GOT3 (cell line): Measurements from ENCODE around the gene BCL7B.
"Not testable (repeated sequence)": the region's sequence is repeated elsewhere in the genome, so short reads cannot be mapped to it uniquely, and the experiment has no call there.

ENCODE experiments used
- DNase-seq: peaks from one replicate; lab custom pipeline; 2025; ENCODE audit warnings: mixed read lengths; lab: John Stamatoyannopoulos, UW

The BCL7B gene

DNA sequence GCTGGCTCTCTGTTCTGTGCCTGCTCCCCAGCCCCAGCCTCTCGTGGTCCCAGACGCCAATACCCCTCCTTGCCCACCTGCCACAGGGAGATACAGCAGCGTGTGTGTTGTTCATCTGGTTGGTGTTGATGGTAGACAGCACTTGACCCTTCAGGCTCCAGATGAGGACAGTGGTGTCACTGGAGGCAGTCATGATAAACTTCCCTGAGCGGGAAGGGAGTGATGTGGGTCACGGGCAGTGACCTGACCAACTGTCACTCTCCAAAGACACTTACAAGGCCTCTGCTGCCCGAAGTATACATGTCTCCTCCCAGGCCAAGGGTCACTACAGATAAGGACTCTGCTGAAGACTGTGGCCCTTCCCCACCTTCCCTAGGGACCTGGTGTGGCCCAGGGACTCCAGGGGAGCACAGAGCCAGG is 15.3 kb upstream of the BCL7B start:
- no peak for DNase-seq

DNA sequence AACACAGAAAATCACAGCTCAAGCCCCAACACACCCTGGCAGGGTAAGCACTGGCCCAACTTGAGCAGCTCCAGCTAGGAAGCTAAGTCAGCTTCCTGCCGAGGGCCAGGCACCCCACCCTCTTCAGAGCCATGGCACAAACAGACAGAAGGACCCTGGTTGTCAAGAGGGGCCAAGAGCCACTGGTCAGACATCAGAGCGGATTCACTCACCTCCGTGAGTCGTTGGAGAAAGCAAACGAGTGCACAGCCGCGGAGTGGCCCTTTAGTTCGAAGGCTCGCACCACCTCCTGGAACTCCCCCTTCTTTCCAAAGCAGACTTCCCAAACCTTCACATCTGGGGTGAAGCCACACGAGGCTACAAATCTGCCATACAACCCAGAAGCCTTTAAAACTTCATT is 13.5 kb upstream of the BCL7B start:
- no peak for DNase-seq

DNA sequence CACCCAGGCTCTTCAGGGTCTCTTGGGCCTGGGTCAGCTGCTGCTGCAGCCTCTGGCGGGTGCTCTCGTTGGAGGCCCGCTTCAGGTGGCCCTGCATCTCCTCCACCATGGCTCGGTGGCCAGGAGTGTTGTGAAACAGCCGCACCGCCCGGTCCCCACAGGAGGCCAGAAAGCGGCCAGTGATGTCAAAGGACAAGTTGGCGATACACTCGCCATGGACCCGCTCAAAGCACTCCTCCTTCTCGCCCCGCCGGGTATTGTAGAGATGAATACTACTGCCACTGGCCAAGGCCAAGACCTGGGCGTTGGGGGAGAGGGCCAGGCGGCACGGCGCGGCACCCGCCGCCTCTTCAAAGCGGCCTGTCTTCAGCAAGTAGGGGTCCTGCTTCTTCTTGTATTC is 13.0 kb upstream of the BCL7B start:
- DNase-seq, result no peak

DNA sequence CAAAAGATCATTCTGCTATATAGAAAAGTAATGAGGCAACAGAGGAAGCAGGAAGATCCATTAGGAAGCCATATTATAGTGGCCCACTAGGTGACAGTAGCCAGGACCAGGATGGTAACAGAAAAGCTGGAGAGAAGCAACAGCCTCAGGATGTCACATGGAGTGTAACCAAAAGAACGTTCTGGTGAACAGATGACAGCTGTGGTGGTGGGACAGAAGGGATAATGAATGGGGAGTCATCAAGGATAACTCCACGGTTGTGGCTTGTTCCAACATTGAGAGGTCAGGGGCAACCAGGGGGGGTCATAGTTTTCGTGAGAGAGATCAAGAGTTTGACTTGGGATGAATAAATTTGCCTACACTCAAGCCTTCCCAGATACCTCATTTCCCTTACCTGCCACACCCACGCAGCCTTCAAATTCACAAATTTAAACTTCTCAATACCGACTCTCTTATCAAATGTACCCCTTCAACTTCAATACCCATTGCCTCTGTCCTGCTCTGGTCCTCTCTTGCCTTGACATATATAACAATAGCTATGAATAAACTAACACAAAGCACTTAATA is 11.6 kb upstream of the BCL7B start:
- no peak for DNase-seq

DNA sequence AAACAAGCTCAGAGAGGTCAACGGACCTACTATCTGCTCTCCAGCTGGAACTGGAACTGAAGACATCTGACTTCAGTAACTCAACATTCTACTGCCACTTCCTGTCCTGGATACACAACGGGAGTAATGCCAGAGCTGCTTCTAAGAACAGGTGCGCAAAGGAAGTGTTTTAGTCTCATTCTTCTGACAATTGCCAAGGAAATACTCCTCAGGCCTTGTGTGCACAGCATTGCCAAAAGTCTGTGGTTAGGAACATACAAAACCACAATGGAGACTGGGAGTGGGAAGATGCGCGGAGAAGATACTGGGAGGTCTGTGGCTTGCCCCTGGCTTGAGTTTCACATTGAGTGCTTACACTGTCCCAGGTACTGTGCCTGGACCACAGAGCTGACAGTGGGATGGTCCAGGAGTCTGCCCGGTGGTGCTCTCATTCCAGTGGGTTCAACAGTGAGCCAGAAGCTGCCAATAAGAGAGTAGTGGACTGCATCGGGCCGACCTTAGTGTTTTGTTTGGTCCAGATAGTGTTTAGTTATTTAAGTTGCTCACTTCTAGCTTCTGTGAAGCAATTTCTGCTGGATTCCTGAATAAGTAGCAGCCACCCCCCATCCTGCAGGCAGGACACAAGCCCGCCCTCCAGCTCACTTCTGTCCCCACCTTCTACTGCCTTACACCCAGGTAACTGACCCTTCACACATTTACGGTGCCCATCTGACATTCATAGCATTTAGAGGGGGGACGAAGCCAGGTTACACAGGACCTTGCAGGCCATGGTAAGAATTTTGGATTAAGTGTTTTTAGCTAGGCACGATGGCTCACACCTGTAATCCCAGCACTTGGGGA is 10.6 kb upstream of the BCL7B start:
- no peak for DNase-seq

DNA sequence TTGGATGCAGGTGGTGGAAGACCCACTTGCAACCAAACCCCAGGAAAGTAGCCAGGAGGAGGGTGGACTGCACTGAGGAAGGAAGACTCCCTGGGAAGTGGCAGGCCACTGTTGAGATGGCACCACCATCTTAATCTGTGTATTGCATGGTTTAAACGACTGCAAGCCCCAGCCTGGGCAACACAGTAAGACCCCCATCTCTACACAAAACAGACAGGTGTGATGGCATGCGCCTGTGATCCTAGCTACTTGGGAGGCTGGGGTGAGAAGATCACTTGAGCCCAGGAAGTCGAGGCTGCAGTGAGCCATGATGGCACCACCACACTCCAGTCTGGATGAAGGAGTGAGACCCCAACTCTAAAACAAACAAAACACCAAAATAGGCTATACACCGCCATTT is 9.7 kb upstream of the BCL7B start:
- DNase-seq, result no peak

DNA sequence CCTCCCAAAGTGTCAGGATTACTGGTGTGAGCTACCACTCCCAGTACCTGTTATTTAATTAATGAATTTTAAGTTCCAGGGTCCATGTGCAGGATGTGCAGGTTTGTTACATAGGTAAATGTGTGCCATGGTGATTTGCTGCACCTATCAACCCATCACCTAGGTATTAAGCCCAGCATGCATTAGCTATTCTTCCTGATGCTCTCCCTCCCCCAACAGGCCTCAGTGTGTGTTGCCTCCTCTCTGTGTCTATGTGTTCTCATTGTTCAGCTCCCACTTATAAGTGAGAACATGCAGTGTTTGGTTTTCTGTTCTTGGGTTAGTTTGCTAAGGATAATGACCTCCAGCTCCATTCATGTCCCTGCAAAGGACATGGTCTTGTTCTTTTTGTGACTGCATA is 8.9 kb upstream of the BCL7B start:
- DNase-seq, result not testable (repeated sequence)

DNA sequence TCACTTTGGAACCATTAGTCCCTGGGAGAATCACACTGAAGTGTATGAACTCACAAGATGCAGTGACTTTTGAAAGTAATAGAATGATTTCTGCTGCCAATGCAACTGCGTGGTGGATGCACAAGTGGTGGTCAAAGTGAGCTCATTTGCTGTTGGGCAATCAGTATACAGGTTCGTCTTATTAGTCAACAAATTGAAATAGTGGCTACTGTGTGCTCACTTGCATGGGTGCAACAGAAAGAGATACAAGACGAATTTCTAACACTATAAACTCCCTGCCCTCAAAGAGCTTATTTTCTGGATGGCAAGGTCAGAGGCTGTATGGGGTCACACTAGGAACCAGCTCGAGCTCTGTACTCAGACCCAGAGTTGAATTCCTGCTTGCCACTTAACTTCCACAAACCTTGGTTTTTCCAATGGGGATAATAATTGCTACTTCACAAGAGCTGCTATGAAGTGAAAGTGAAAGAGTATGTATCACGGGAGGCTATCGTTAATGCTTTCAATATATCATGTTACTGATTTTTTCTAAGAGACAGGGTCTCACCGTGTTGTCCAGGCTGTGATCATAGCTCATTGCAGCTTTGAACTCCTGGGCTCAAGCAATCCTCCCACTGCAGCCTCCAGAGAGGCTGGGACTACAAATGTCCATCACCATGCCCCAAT is 8.3 kb upstream of the BCL7B start:
- no peak for DNase-seq

DNA sequence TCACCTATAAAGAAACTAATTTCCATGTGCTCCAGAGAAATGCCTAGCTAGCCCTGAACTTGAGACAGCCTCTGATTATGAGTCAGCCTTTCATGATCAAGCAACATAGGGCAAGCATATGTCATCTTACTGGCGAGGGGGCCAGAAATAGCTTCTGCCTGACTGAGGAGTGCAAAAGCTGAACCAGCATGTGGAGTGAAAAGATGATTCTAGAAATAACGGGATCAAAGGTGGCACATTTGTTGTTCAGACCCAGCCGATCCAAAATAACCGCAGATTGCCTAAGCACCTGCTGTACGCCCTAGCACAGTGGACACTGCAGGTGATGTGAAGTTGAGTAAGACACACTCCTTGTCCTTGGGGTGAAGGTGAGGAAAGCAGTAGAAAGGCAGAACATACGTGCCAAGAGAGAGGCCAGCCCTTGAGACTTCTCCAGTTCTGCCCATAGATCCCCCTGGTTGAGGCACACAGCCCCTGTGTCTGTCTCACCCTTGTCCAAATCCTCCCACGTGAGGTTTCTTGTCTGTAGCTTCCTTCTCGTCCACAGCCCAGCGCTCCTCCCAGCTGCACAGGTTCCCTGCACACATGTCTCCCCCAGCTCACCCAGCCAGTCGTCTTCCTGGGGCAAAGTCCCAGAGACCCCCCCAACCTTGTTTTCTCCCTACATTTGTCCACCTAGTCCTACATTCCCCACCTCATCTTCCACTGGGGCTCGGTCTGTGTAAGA is 2.8 kb upstream of the BCL7B start:
- no peak for DNase-seq

DNA sequence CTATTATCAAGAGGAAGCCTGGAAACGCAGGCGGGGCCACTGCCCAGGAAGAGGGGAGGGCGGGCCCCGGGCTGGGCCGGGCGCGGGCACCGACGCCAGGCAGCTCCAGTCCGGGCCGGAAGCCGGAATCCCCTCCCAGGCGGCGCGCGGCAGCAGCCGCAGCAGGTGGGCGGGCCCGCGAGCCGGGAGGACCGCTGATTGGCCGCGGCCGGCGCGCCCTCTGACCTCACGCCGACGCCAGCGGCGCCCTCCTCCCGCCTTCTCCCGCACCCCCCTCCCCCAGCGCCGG is 438 bp downstream of the BCL7B start:
- peak; percentile 77 for DNase-seq

DNA sequence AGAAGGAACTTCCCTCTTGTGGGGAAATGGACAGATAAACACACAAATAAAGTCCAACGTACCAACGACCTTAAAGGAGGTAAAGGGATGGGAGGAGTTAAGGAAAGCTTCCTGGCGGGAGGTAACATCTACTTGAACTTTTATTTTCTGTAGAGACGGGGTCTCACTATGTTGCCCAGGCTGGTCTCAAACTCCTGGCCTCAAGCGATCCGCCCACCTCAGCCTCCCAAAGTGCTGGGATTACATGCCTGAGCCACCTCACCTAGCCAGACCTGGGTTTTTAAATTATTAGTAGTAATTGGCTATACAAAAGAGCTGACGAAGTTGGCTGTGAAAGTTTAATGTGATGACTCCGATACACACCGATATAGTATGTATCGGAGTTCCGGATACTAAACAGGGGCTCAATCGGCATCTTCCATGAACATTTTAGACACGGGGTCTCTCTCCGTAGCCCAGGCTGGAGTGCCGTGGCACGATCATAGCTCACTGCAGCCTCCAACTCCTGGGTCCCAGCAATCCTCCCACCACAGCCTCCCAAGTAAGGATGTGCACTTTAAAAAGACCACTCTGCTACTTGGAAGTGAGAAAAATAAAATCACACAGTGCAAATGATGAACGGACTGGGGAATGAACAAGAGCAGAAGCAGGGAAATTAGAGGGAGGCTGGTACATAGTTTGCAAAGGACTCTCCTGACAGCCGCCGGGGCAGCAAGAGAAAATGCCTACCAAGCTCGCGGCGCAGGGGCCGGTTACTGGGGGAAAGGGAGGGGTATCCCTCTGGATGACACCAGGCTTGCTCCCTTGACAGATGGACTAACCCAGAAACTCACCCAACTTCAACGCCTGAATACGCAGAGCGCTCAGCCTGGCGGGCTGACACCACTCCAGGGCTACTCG is 1.0 kb downstream of the BCL7B start:
- DNase-seq, result no peak

DNA sequence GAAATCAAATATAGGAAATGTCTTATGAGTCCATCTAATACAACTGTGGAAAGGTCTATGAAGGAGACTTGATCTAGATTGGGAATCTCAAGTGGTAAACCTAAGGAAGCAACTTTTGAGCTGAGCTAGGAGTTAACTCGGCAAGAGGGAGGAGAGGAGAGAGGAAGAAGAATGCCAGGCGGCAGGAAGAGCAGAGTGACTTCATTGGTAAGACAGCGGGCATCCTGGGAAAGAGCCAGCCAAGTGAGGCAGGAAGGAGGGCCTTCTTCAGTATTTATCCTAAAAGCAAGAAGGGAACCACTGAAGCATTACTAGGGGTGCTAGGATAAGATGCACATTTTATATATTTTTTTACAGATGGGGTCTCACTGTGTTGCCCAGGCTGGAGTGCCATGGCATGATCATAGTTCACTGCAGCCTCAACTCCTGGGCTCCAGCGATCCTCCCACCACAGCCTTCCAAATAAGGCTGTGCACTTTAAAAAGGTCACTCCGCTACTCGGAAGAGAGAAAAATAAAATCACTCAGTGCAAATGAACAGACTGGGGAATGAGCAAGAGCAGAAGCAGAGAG is 2.0 kb downstream of the BCL7B start:
- DNase-seq, result no peak

DNA sequence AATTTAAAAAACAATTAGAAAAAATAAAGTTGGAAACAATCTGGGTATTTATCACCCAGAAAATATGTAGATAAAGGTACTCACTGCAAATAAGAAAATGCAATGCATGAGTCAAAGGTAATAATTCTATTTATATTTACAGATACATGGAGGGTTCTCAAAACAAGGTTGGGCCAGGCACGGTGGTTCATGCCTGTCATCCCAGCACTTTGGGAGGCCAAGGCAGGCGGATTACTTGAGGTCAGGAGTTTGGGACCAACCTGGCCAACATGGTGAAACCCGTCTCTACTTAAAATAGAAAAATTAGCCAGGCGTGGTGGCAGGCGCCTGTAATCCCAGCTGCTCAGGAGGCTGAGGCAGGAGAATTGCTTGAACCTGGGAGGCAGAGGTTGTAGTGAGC is 7.4 kb downstream of the BCL7B start:
- DNase-seq, result not testable (repeated sequence)

DNA sequence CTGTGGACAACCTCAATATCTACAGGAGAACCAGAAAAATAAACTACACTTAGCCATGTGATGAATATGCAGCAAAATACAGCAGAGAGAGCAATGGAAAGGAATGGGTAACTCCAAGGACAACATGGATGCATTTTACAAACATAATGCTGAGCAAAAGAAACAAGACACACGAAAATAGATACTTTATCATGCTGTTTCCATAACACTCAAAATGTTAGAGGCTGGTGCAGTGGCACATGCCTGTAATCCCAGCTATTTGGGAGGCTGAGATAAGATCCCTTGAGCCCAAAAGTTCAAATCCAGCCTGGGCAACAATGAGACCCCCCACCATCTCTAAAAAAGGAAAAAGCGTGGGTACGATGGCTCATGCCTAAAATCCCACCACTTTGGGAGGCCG is 8.3 kb downstream of the BCL7B start:
- DNase-seq, result no peak

DNA sequence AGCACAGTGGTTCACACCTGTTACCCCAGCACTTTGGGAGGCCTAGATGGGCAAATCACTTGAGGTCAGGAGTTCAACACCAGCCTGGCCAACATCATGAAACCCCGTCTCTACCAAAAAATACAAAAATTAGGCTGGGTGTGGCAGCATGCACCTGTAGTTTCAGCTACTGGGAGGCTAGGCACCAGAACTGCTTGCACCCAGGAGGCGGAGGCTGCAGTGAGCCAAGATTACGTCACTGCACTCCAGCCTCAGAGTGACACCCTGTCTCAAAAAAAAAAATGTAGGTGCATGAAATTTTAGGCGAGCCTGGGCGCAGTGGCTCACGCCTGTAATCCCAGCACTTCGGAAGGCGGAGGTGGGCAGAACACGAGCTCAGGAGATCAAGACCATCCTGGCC is 9.6 kb downstream of the BCL7B start:
- DNase-seq, result no peak

DNA sequence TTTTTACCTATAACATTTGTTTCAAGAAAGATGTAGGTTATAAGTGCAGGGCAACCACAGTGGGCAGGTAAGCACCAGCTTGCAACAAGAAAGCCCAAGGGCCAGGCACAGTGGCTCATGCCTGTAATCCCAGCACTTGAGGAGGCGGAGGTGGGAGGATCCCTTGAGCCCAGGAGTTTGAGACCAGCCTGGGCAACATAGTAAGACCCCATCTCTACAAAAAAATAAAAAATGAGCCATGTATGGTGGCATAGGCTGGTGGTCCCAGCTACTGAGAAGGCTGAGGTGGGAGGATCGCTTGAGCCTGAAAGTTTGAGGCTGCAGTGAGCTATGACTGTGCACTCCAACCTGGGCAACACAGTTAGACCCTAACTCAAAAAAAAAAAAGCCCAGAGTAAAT is 12.8 kb downstream of the BCL7B start:
- no peak for DNase-seq

DNA sequence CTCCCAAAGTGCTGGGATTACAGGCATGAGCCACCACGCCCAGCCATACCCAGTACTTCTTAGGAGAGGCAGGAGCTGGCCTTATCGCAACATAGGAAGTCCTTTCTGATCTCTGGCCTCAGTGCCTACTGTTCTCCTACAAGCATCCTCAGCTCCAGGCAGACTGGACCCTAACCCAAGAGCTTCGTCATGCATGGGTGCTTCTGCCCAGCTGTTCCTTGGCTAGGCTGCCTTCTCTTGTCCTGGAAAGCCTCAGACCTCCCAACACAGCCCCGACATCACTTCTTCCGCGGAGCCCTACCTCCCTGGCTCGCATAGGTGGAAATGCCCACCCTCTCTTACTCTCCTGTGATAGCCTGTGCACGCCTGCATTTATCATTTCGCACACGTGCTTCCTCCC is 15.8 kb downstream of the BCL7B start:
- DNase-seq, result no peak

DNA sequence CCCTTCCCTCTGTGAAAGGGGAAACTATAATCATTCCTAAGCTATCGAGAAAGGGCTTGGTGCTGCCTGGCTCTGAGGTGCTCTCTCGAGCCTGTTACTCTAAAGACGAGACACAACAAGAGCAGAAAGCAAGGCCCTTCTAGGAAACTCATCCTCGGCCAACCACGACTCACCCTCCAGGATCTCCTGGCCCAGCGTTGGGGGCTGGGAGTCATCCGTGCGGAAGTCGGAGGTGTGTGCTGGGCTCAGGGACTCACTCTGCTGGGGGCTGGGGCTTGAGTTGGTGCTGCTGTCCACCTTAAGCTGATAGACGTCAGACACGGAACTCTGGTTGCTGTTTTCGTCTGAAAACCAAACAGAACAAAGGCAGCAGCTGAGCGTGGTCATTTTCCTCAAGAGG is 17.8 kb downstream of the BCL7B start:
- no peak for DNase-seq

DNA sequence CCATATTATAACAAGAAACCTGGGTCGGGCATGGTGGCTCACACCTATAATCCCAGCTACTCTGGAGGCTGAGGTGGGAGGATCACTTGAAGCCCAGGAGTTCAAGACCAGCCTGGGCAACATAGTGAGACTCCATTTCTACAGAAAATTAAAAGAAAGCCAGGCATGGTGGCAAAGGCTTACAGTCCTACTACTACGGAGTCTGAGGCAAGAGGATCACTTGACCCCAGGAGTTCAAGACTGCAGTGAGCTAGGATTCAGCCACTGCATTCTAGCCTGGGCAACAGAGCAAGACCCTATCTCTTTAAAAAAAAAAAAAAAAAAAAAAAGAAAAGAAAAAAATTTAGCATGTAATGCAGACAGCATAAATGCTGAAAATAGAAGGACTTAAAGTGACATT is 19.0 kb downstream of the BCL7B start:
- not testable (repeated sequence) for DNase-seq

DNA sequence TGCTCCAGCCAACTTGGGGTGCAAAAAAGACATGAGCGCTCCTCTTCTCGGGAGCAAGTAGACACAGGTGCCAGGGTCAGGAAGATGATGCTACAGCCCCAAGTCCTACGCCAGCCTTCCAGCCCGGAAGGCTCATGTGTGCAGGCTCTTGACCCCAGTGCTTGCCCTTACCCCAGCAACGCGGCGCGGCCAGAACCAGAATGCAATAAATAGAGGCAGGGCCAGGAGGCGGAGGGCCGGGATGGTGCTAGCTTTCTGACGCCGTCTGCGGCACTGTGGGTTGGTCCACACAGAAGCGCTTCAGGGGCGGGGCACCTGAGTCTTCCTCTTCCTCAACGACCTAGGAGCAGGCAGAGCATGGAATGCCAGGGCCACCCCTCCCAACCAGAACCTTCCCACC is 20.4 kb downstream of the BCL7B start:
- DNase-seq, result no peak

DNA sequence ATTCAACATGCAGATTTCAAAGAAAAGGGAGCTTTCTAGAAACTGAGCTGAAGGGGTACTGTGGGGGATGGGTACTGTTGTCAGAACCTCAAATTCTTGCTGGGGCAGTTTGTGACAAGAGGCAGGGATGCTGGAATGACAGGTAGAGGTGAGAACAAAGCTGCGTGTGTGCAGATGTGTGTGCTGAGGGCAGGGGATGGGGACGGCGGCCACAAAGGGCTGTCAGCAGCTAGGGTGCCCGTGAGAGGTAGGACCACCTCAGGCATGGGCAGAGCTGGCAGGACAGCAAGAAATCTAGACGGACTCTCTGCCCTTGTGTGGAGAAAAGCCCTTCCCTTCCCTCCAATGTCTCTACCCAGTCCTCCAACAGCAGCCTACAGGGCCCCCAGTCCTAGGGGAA is 21.0 kb downstream of the BCL7B start:
- no peak for DNase-seq

DNA sequence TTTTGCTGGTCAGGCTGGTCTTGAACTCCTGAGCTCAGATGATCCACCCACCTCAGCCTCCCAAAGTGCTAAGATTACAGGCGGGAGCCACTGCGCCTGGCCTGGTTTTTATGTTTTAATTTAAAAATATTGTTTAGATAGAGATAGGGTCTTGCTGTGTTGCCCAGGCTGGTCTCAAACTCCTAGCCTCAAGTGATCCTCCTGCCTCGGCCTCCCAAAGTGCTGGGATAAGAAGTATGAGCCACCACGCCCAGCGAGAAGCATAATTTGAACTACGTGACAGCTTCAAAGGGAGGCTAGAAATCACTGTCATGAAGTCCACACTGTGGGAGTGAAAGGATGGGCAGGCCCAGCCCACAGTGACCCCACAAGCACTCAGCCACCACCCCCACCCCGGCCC is 21.6 kb downstream of the BCL7B start:
- not testable (repeated sequence) for DNase-seq
